ENCODE results near the gene LAMC1.

LAMC1 gene

DNA sequence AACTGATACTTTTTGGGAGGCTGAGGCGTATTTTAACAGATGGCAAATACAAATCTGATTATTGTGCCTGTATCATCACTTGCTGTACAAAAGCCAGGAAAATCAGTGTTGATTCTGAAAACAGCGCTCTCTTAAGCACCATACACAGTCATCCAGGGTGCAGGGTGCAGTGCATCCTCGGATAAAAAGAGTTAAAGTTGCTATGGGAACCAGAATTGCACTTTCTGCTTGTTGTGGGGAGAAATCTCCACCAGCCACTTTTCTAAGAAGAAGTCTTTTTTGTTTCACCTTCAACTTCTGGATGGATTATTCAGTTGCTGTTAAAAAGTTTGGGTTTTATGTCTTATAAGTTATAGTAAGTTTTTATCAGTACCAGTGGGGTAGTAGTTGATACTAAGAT, 3.8 kb downstream of the LAMC1 start:
- no peak for DNase-seq (ENCODE audit: low spot score)
- TF ChIP-seq CTCF (IDR thresholded peaks at IDR 0.05; ENCODE audit: extremely low read depth, missing control alignments), result no peak

DNA sequence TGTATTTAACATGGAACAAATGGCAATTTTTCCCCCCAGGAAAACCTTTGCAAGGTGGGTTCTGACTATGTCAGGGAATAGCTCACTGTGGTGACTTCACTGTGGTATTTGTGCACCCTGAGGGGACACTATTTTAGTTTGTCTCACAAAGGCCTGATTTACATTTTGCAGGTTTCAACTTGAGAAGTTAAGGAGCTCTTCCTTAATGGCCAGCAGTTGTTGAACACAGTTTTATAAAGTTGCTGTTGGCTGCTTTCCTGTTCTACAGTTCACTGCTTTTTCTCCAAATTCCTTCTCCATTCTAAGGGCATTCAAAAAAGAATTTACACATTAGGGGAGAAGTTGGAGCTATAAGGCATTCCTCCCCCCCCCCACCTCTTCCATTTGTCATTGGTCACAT, 4.6 kb downstream of the LAMC1 start:
- no peak for TF ChIP-seq CTCF (IDR thresholded peaks at IDR 0.05; ENCODE audit: extremely low read depth, missing control alignments)
- DNase-seq (ENCODE audit: low spot score), result no peak

GRCh38 chr1:183029591-183030000, 6.4 kb downstream of the LAMC1 start:
- no peak for TF ChIP-seq CTCF (IDR thresholded peaks at IDR 0.05; ENCODE audit: extremely low read depth, missing control alignments)
- DNase-seq (ENCODE audit: low spot score), result no peak

- DNase-seq (ENCODE audit: low spot score), result no peak
- no peak for TF ChIP-seq CTCF (IDR thresholded peaks at IDR 0.05; ENCODE audit: extremely low read depth, missing control alignments)
Observed at GRCh38 chr1:183030053-183030452, 6.8 kb downstream of the LAMC1 start.

DNA sequence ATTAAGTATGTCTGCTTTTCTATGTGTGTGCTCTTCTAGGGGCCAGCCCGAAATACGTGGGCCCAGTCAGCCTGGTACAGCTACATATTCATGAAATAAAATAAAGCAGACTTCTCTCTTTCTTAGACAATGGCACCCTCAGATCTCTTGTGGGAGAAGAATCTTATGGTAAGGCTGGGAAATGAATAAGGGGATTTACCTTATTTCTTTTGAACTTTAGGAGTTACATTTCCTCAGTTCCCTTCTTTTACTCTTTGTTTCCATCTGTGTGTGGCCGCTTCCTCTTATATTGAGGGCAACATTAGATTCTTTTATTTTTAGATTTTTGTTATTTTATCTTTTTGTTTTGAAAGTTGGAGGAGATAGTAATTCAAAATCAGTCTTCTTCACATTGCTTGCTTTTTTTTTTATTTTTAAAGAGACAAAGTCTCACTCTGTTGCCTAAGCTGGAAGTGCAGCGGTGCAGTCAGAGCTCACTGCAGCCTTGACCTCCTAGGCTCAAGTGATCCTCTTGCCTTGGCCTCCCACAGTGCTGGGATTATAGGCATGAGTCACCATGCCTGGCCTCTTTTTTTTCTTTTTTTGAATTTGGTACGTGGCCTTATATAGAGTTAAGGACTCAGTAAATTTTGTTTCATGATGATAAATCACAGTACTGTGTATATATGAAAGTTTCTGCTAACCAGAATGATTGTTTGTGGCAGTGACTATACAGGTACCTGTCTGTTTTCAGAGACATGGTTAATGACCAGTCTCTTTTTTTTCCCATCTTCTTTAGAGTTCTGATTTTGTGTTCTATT, 9.1 kb downstream of the LAMC1 start:
- TF ChIP-seq CTCF (IDR thresholded peaks at IDR 0.05; ENCODE audit: extremely low read depth, missing control alignments), result no peak
- no peak for DNase-seq (ENCODE audit: low spot score)

DNA sequence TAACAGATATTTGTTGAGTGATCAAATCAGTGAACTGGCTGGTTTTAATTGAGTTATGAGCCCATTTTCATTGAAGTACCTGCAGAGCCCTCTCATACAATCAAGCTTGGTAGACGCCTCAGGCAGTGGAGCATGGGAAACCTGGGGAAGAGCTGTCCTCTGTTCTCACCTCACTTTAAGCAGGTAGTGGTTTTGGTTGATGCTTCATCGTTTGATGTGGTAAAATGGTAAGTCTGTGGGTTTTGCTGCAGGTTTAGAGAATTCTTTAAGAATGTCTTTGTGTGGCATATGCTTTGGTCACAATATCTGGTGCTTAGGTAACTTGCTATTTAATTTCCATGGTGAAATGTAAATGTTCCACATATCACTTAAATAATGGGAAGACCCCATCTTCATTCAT, 10.0 kb downstream of the LAMC1 start:
- DNase-seq (ENCODE audit: low spot score), result no peak
- TF ChIP-seq CTCF (IDR thresholded peaks at IDR 0.05; ENCODE audit: extremely low read depth, missing control alignments), result no peak

DNA sequence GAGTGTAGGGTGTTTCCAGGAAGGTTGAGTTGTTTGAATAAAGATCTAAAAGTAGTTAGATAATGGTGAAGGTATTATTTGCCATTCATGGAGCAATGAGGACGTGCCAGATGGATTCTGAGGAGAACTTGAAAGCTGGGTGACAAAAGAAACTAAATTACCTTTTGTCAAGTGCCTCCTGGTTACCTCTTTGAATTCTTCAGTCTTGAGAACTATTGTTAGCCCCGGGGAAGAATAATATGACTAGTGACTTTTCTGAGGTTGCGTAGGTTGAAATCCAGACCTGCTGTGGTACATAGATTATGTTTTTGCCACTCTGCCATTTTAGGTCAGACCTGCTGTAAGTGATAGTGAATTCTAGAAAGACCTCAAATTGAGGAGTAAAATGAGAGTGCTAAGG, 11.5 kb downstream of the LAMC1 start:
- DNase-seq (ENCODE audit: low spot score), result no peak

More for the DNA sequence above, 11.5 kb downstream of the LAMC1 start:
- TF ChIP-seq CTCF (IDR thresholded peaks at IDR 0.05; ENCODE audit: extremely low read depth, missing control alignments), result no peak

All from GM20000 (cell line).